H1 (cell line): Measurements from ENCODE around the gene NHEJ1. TPM values are rescaled to one million over a fixed set of nuclear protein-coding genes. Genes with fewer than 3 reads are reported as not detected.

Source experiments
- GTF2F1 ChIP-seq: IDR thresholded peaks from 2 replicates; pipeline ENCODE4 v1.6.1; 2012; ENCODE audit warnings: low read depth, low read length, improper control_type of control experiment, borderline replicate concordance
- JUND ChIP-seq: IDR thresholded peaks from 2 replicates; pipeline ENCODE4 v1.6.1; 2011; ENCODE audit warnings: mild to moderate bottlenecking, improper control_type of control experiment, low read length
- SIX5 ChIP-seq: IDR thresholded peaks from 2 replicates; pipeline ENCODE4 v1.6.1; 2011; ENCODE audit warnings: mild to moderate bottlenecking, low read depth, low read length
- SUZ12 ChIP-seq: fragments of 200-600 bp; sonication (generic); IDR thresholded peaks from 2 replicates; pipeline ENCODE4 v1.6.1; 2012; ENCODE audit warnings: mild to moderate bottlenecking, inconsistent platforms, low read length, moderate library complexity, mixed read lengths
- TEAD4 ChIP-seq: IDR thresholded peaks from 2 replicates; pipeline ENCODE4 v1.6.1; 2012; ENCODE audit warnings: low read depth, low read length, inconsistent platforms, mixed read lengths
- polyA plus RNA-seq, 7 experiments: library from polyadenylated mRNA; depleted of rRNA in 3 of 7; stranded (reverse) in 5 of 7; unstranded in 2 of 7; fragments of >200 nt in 5 of 7; fragments of 200-250 nt in 2 of 7; gene quantifications; 1 replicate in 5 of 7; 2 replicates in 1 of 7; 4 replicates in 1 of 7; pipeline versions ENCODE4 v1.2.1 to v1.2.3, GENCODE V29; 2011 to 2013; ENCODE audit warnings: missing spikeins in 2 of 7, mixed read lengths in 2 of 7
- total RNA-seq: library from RNA; stranded (reverse); fragmentation: NEBNext Ultra II Directional; extraction: Animal tissue kit (Norgen Biotek cat#: 25700); gene quantifications from 2 replicates; pipeline ENCODE4 v1.2.1, GENCODE V29; 2021
- TF ChIP-seq, protein P1 (sequence below), 3 experiments: IDR thresholded peaks; 1 replicate in 2 of 3; 2 replicates in 1 of 3; pipeline versions ENCODE4 v1.5.1 to v1.6.1; 2011; ENCODE audit warnings: low read length in 3 of 3, mild to moderate bottlenecking in 3 of 3, inconsistent platforms in 2 of 3, low read depth in 1 of 3, moderate library complexity in 1 of 3; ENCODE audit not compliant: insufficient read depth in 1 of 3; ENCODE audit errors: control extremely low read depth in 1 of 3

The NHEJ1 gene
- total and polyA plus RNA-seq, 2 of the 8 experiments (the other 6 are each of a cell fraction or from before 2014, with no cell fraction given) = 22.7 to 24.1 TPM

DNA sequence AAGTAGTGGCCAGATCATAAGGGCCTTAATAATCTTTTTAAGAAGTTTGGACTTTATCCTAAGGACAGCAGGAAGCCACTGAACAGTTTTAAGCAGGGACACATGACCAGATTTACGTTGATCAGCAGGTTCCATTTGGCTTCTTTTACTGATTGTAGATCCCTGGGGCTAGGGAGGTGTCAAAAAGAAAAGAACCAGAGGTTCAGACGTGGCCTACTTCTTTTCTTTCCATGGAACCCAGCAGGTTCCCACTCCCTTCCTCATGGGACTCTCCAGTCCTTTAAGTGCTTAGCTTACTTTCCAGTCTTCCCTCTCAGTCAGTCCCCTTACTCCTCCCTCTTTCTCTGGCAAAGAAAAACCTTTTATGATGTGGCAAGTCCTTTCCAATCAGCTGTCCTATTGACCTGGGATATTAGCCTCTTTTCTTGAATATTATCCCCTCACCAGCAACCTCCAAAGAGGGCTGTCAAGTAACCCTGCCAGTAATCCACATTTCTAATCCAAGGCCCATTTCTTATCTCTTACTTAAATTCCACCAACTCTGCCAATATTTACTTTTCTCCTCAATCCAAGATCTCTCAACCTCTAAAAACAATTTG, 33.5 kb downstream of the NHEJ1 start (continued):
- TF ChIP-seq, protein P1, sequence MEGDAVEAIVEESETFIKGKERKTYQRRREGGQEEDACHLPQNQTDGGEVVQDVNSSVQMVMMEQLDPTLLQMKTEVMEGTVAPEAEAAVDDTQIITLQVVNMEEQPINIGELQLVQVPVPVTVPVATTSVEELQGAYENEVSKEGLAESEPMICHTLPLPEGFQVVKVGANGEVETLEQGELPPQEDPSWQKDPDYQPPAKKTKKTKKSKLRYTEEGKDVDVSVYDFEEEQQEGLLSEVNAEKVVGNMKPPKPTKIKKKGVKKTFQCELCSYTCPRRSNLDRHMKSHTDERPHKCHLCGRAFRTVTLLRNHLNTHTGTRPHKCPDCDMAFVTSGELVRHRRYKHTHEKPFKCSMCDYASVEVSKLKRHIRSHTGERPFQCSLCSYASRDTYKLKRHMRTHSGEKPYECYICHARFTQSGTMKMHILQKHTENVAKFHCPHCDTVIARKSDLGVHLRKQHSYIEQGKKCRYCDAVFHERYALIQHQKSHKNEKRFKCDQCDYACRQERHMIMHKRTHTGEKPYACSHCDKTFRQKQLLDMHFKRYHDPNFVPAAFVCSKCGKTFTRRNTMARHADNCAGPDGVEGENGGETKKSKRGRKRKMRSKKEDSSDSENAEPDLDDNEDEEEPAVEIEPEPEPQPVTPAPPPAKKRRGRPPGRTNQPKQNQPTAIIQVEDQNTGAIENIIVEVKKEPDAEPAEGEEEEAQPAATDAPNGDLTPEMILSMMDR (IDR thresholded peaks at IDR 0.05; ENCODE audit: control extremely low read depth in 1 of 3, insufficient read depth in 1 of 3, low read depth in 1 of 3, low read length in 3 of 3) = no peak
- TF ChIP-seq GTF2F1 (no peak), SIX5 (no peak), SUZ12 (no peak), TEAD4 (no peak), JUND (no peak)
